ENCODE results near the gene CAPN9. TPM values are rescaled to one million over a fixed set of nuclear protein-coding genes. Genes with fewer than 3 reads are reported as not detected.

Gene CAPN9
- total and polyA plus RNA-seq, 2 donors, result 0.19 to 0.46 TPM

- no peak overlapping the region for H3K27ac ChIP-seq (ENCODE audit: low read depth in 1 of 2, low read length in 1 of 2)
Observed at GRCh38 chr1:230823426-230823825, 76.2 kb downstream of the CAPN9 start.

GRCh38 chr1:230823931-230824381 lies 76.8 kb downstream of the CAPN9 start:
- no peaks in the 10 kb centered on the region for H3K27me3 ChIP-seq (ENCODE audit: control insufficient read depth in 2 of 2, insufficient read depth in 1 of 2, low read length in 1 of 2)
- H3K27ac ChIP-seq (ENCODE audit: low read depth in 1 of 2, low read length in 1 of 2), result no peak overlapping the region
- no peak for DNase-seq (ENCODE audit: low read depth in 6 of 9, low spot score in 9 of 9)
- no peaks in the 10 kb centered on the region for H3K9me3 ChIP-seq (ENCODE audit: control insufficient read depth in 2 of 2, insufficient read depth in 1 of 2, low read length in 1 of 2)
- no peaks in the 10 kb centered on the region for H3K36me3 ChIP-seq (ENCODE audit: control insufficient read depth in 2 of 2, insufficient read depth in 2 of 2, low read length in 1 of 2)
- 83% methylated on average over 3 of the region's 3 CpGs for WGBS
- H3K4me3 ChIP-seq (ENCODE audit: low read length in 2 of 2), result no peak overlapping the region
- peaks cover 0 to 3% of the 10 kb centered on the region in 2 donors for H3K4me1 ChIP-seq (ENCODE audit: control insufficient read depth in 2 of 2, insufficient read depth in 2 of 2, low read length in 2 of 2)

More at GRCh38 chr1:230823426-230823825, 76.2 kb downstream of the CAPN9 start:
- Histone ChIP-seq H3K9me3 (ENCODE audit: control insufficient read depth in 2 of 2, insufficient read depth in 1 of 2, low read length in 1 of 2) (no peaks in the 10 kb centered on the region), H3K36me3 (ENCODE audit: control insufficient read depth in 2 of 2, insufficient read depth in 2 of 2, low read length in 1 of 2) (no peaks in the 10 kb centered on the region), H3K4me1 (ENCODE audit: control insufficient read depth in 2 of 2, insufficient read depth in 2 of 2, low read length in 2 of 2) (peaks cover 0 to 3% of the 10 kb centered on the region in 2 donors), H3K4me3 (ENCODE audit: low read length in 2 of 2) (no peak overlapping the region), H3K27me3 (ENCODE audit: control insufficient read depth in 2 of 2, insufficient read depth in 1 of 2, low read length in 1 of 2) (no peaks in the 10 kb centered on the region)
- DNase-seq (ENCODE audit: low read depth in 6 of 9, low spot score in 9 of 9), result no peak
- WGBS, result 77% methylated on average over 6 of the region's 6 CpGs

GRCh38 chr1:230824551-230824918 lies 77.3 kb downstream of the CAPN9 start:
- no peak overlapping the region for H3K27ac ChIP-seq (ENCODE audit: low read depth in 1 of 2, low read length in 1 of 2)
- no peaks in the 10 kb centered on the region for H3K27me3 ChIP-seq (ENCODE audit: control insufficient read depth in 2 of 2, insufficient read depth in 1 of 2, low read length in 1 of 2)
- peaks cover 0 to 3% of the 10 kb centered on the region in 2 donors for H3K4me1 ChIP-seq (ENCODE audit: control insufficient read depth in 2 of 2, insufficient read depth in 2 of 2, low read length in 2 of 2)
- no peaks in the 10 kb centered on the region for H3K36me3 ChIP-seq (ENCODE audit: control insufficient read depth in 2 of 2, insufficient read depth in 2 of 2, low read length in 1 of 2)
- WGBS, result 95% methylated on average over 4 of the region's 4 CpGs
- no peak overlapping the region for H3K4me3 ChIP-seq (ENCODE audit: low read length in 2 of 2)
- H3K9me3 ChIP-seq (ENCODE audit: control insufficient read depth in 2 of 2, insufficient read depth in 1 of 2, low read length in 1 of 2), result no peaks in the 10 kb centered on the region
- no peak for DNase-seq (ENCODE audit: low read depth in 6 of 9, low spot score in 9 of 9)

GRCh38 chr1:230824919-230825721 lies 77.9 kb downstream of the CAPN9 start:
- no peaks in the 10 kb centered on the region for H3K9me3 ChIP-seq (ENCODE audit: control insufficient read depth in 2 of 2, insufficient read depth in 1 of 2, low read length in 1 of 2)
- H3K4me3 ChIP-seq (ENCODE audit: low read length in 2 of 2), result no peak overlapping the region
- H3K27me3 ChIP-seq (ENCODE audit: control insufficient read depth in 2 of 2, insufficient read depth in 1 of 2, low read length in 1 of 2), result no peaks in the 10 kb centered on the region
- H3K4me1 ChIP-seq (ENCODE audit: control insufficient read depth in 2 of 2, insufficient read depth in 2 of 2, low read length in 2 of 2), result peaks cover 0 to 3% of the 10 kb centered on the region in 2 donors
- no peaks in the 10 kb centered on the region for H3K36me3 ChIP-seq (ENCODE audit: control insufficient read depth in 2 of 2, insufficient read depth in 2 of 2, low read length in 1 of 2)
- H3K27ac ChIP-seq (ENCODE audit: low read depth in 1 of 2, low read length in 1 of 2), result no peak overlapping the region
- DNase-seq (ENCODE audit: low read depth in 6 of 9, low spot score in 9 of 9), result no peak
- WGBS, result 78% methylated on average over 11 of the region's 11 CpGs

GRCh38 chr1:230825761-230826160 lies 78.6 kb downstream of the CAPN9 start:
- Histone ChIP-seq H3K27ac (ENCODE audit: low read depth in 1 of 2, low read length in 1 of 2) (no peak overlapping the region), H3K9me3 (ENCODE audit: control insufficient read depth in 2 of 2, insufficient read depth in 1 of 2, low read length in 1 of 2) (no peaks in the 10 kb centered on the region), H3K36me3 (ENCODE audit: control insufficient read depth in 2 of 2, insufficient read depth in 2 of 2, low read length in 1 of 2) (no peaks in the 10 kb centered on the region), H3K4me3 (ENCODE audit: low read length in 2 of 2) (no peak overlapping the region), H3K27me3 (ENCODE audit: control insufficient read depth in 2 of 2, insufficient read depth in 1 of 2, low read length in 1 of 2) (no peaks in the 10 kb centered on the region), H3K4me1 (ENCODE audit: control insufficient read depth in 2 of 2, insufficient read depth in 2 of 2, low read length in 2 of 2) (peaks cover 0 to 3% of the 10 kb centered on the region in 2 donors)
- WGBS, result 94% methylated on average over 3 of the region's 3 CpGs
- no peak for DNase-seq (ENCODE audit: low read depth in 6 of 9, low spot score in 9 of 9)

- no peak overlapping the region for H3K4me3 ChIP-seq (ENCODE audit: low read length in 2 of 2)
- 95% methylated on average over 9 of the region's 9 CpGs for WGBS
- no peaks in the 10 kb centered on the region for H3K36me3 ChIP-seq (ENCODE audit: control insufficient read depth in 2 of 2, insufficient read depth in 2 of 2, low read length in 1 of 2)
- no peak overlapping the region for H3K27ac ChIP-seq (ENCODE audit: low read depth in 1 of 2, low read length in 1 of 2)
- no peaks in the 10 kb centered on the region for H3K27me3 ChIP-seq (ENCODE audit: control insufficient read depth in 2 of 2, insufficient read depth in 1 of 2, low read length in 1 of 2)
- DNase-seq (ENCODE audit: low read depth in 6 of 9, low spot score in 9 of 9), result no peak
- no peaks in the 10 kb centered on the region for H3K9me3 ChIP-seq (ENCODE audit: control insufficient read depth in 2 of 2, insufficient read depth in 1 of 2, low read length in 1 of 2)
- peaks cover 0 to 3% of the 10 kb centered on the region in 2 donors for H3K4me1 ChIP-seq (ENCODE audit: control insufficient read depth in 2 of 2, insufficient read depth in 2 of 2, low read length in 2 of 2)
Observed at GRCh38 chr1:230826166-230826875, 79.1 kb downstream of the CAPN9 start.

- Histone ChIP-seq H3K36me3 (ENCODE audit: control insufficient read depth in 2 of 2, insufficient read depth in 2 of 2, low read length in 1 of 2) (no peaks in the 10 kb centered on the region), H3K27me3 (ENCODE audit: control insufficient read depth in 2 of 2, insufficient read depth in 1 of 2, low read length in 1 of 2) (no peaks in the 10 kb centered on the region), H3K9me3 (ENCODE audit: control insufficient read depth in 2 of 2, insufficient read depth in 1 of 2, low read length in 1 of 2) (no peaks in the 10 kb centered on the region), H3K27ac (ENCODE audit: low read depth in 1 of 2, low read length in 1 of 2) (no peak overlapping the region), H3K4me3 (ENCODE audit: low read length in 2 of 2) (no peak overlapping the region), H3K4me1 (ENCODE audit: control insufficient read depth in 2 of 2, insufficient read depth in 2 of 2, low read length in 2 of 2) (peaks cover 0 to 3% of the 10 kb centered on the region in 2 donors)
- no peak for DNase-seq (ENCODE audit: low read depth in 6 of 9, low spot score in 9 of 9)
- WGBS, result 94% methylated on average over 7 of the region's 7 CpGs
Observed at GRCh38 chr1:230827081-230827681, 80.0 kb downstream of the CAPN9 start.

GRCh38 chr1:230827801-230828200 lies 80.6 kb downstream of the CAPN9 start:
- Histone ChIP-seq H3K27ac (ENCODE audit: low read depth in 1 of 2, low read length in 1 of 2) (no peak overlapping the region), H3K36me3 (ENCODE audit: control insufficient read depth in 2 of 2, insufficient read depth in 2 of 2, low read length in 1 of 2) (no peaks in the 10 kb centered on the region), H3K4me3 (ENCODE audit: low read length in 2 of 2) (no peak overlapping the region), H3K27me3 (ENCODE audit: control insufficient read depth in 2 of 2, insufficient read depth in 1 of 2, low read length in 1 of 2) (no peaks in the 10 kb centered on the region), H3K4me1 (ENCODE audit: control insufficient read depth in 2 of 2, insufficient read depth in 2 of 2, low read length in 2 of 2) (peaks cover 0 to 3% of the 10 kb centered on the region in 2 donors), H3K9me3 (ENCODE audit: control insufficient read depth in 2 of 2, insufficient read depth in 1 of 2, low read length in 1 of 2) (no peaks in the 10 kb centered on the region)
- DNase-seq (ENCODE audit: low read depth in 6 of 9, low spot score in 9 of 9), result no peak
- WGBS, result 97% methylated on average over 5 of the region's 5 CpGs

- 90% methylated on average over 4 of the region's 4 CpGs for WGBS
- DNase-seq (ENCODE audit: low read depth in 6 of 9, low spot score in 9 of 9), result no peak
- peaks cover 0 to 3% of the 10 kb centered on the region in 2 donors for H3K4me1 ChIP-seq (ENCODE audit: control insufficient read depth in 2 of 2, insufficient read depth in 2 of 2, low read length in 2 of 2)
- no peaks in the 10 kb centered on the region for H3K27me3 ChIP-seq (ENCODE audit: control insufficient read depth in 2 of 2, insufficient read depth in 1 of 2, low read length in 1 of 2)
- no peaks in the 10 kb centered on the region for H3K36me3 ChIP-seq (ENCODE audit: control insufficient read depth in 2 of 2, insufficient read depth in 2 of 2, low read length in 1 of 2)
- no peak overlapping the region for H3K27ac ChIP-seq (ENCODE audit: low read depth in 1 of 2, low read length in 1 of 2)
- H3K4me3 ChIP-seq (ENCODE audit: low read length in 2 of 2), result no peak overlapping the region
- no peaks in the 10 kb centered on the region for H3K9me3 ChIP-seq (ENCODE audit: control insufficient read depth in 2 of 2, insufficient read depth in 1 of 2, low read length in 1 of 2)
Observed at GRCh38 chr1:230828421-230828820, 81.2 kb downstream of the CAPN9 start.
